Measurements from ENCODE around the gene TUBA8. TPM values are rescaled to one million over a fixed set of nuclear protein-coding genes. Genes with fewer than 3 reads are reported as not detected.

The TUBA8 gene
- total RNA-seq, 1 experiment from 2014 or later = 2.6 TPM

DNA sequence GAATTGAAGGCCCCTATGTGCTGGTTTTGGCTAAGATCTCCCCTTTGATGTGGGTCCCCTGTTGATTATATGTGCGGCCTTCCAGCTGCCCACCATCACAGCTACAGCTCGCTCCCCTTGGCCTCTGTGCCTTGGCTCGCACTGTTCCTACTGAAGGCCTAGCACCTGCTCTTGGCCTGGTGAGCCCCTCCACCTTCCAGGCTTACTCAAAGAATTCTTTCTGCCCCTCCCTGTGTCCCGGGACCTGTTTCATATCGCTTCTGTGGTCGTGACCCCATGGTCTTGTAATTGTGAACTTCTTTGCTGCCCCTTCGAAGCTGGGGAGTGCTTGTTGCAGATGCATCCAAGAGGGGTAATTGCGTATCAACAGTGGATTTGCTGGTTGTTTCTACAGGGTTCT is 20.3 kb upstream of the TUBA8 start:
- Mint-ChIP-seq H3K4me3 (ENCODE audit: low read depth, unreplicated experiment) (no peak overlapping the region), H3K9me3 (ENCODE audit: low read depth, unreplicated experiment) (no peaks in the 10 kb centered on the region), H3K36me3 (ENCODE audit: insufficient read depth, unreplicated experiment) (peaks cover 39% of the 10 kb centered on the region), H3K27me3 (ENCODE audit: unreplicated experiment) (no peaks in the 10 kb centered on the region), H3K27ac (ENCODE audit: unreplicated experiment) (no peak overlapping the region), H3K4me1 (ENCODE audit: low read depth, unreplicated experiment) (peaks cover 24% of the 10 kb centered on the region)
- no TSS peak for BruUV-seq (replicated peaks)
- TF ChIP-seq, protein P1, sequence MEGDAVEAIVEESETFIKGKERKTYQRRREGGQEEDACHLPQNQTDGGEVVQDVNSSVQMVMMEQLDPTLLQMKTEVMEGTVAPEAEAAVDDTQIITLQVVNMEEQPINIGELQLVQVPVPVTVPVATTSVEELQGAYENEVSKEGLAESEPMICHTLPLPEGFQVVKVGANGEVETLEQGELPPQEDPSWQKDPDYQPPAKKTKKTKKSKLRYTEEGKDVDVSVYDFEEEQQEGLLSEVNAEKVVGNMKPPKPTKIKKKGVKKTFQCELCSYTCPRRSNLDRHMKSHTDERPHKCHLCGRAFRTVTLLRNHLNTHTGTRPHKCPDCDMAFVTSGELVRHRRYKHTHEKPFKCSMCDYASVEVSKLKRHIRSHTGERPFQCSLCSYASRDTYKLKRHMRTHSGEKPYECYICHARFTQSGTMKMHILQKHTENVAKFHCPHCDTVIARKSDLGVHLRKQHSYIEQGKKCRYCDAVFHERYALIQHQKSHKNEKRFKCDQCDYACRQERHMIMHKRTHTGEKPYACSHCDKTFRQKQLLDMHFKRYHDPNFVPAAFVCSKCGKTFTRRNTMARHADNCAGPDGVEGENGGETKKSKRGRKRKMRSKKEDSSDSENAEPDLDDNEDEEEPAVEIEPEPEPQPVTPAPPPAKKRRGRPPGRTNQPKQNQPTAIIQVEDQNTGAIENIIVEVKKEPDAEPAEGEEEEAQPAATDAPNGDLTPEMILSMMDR (IDR thresholded peaks at IDR 0.05; ENCODE audit: unreplicated experiment) = no peak
- intact Hi-C loops (cut with micrococcal nuclease; ENCODE audit: unreplicated experiment) = no loop called here
- CTCF ChIA-PET = no interaction called here
- DNase-seq = no peak

DNA sequence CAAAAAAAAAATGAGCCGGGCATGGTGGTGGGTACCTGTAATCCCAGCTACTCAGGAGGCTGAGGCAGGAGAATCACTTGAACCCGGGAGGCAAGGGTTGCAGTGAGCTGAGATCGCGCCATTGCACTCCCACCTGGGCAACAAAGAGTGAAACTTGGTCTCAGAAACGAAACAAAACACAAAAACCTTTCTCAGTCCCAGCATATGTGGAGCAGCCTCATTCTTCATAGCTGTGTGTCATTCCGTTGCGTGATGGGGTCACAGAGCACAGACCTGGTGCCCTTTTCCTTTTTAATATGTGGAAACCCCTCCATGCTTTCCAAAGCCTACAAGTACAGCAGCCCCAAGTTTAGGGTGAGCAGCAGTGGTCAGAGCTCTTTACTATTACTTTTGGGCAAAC is 19.1 kb upstream of the TUBA8 start:
- no peaks in the 10 kb centered on the region for H3K27me3 Mint-ChIP-seq (ENCODE audit: unreplicated experiment)
- H3K36me3 Mint-ChIP-seq (ENCODE audit: insufficient read depth, unreplicated experiment) = peaks cover 34% of the 10 kb centered on the region
- H3K9me3 Mint-ChIP-seq (ENCODE audit: low read depth, unreplicated experiment) = no peaks in the 10 kb centered on the region
- DNase-seq = no peak
- TF ChIP-seq, protein P1 (IDR thresholded peaks at IDR 0.05; ENCODE audit: unreplicated experiment) = no peak
- peak overlapping the region; percentile 79 for H3K4me3 Mint-ChIP-seq (ENCODE audit: low read depth, unreplicated experiment)
- peak overlapping the region; percentile 77 for H3K27ac Mint-ChIP-seq (ENCODE audit: unreplicated experiment)
- intact Hi-C loops (cut with micrococcal nuclease; ENCODE audit: unreplicated experiment) = no loop called here
- peaks cover 24% of the 10 kb centered on the region for H3K4me1 Mint-ChIP-seq (ENCODE audit: low read depth, unreplicated experiment)
- BruUV-seq (replicated peaks) = no TSS peak
- CTCF ChIA-PET = interaction anchor here (1.0 to 1.2 kb wide), 3 partner anchors 14 to 58 kb away, joined by 3 to 4 read pairs (median 3); partner anchors contain the start of genes PEX26 and USP18

DNA sequence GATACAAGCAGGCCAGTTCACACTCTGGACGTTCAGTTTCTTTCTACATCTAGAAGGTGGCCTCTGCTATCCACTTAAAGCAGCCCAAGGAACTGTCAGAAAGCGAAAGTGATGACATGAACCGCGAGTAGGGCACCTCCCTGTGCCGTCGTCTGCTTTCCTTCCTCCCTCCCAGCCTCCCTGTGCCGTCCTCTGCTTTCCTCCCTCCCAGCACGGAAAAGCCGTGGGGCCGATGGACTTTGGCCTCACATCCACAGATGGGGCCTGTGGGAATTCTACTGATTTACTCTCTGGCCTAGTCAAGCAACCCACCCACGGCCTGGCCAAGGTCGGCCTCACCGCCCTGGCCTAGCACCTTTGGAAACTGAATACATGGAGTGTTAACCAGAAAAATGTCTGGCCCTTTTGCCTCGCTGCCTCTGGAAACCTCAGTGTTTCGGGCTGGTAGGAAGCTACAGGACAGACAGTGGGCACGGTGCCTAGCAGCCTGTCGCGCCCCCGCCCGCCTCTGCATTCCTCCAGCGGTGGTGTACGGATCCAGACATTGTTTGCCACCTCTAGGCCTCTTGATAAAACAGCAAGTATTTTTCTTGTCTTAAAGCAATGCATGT is 18.6 kb upstream of the TUBA8 start:
- Mint-ChIP-seq H3K36me3 (ENCODE audit: insufficient read depth, unreplicated experiment) (peaks cover 33% of the 10 kb centered on the region), H3K9me3 (ENCODE audit: low read depth, unreplicated experiment) (no peaks in the 10 kb centered on the region), H3K27me3 (ENCODE audit: unreplicated experiment) (no peaks in the 10 kb centered on the region), H3K27ac (ENCODE audit: unreplicated experiment) (peak overlapping the region; percentile 77), H3K4me3 (ENCODE audit: low read depth, unreplicated experiment) (peak overlapping the region; percentile 79), H3K4me1 (ENCODE audit: low read depth, unreplicated experiment) (peaks cover 24% of the 10 kb centered on the region)
- CTCF ChIA-PET = interaction anchor here (1.0 to 1.2 kb wide), 3 partner anchors 14 to 58 kb away, joined by 3 to 4 read pairs (median 3); partner anchors contain the start of genes PEX26 and USP18
- TF ChIP-seq, protein P1 (IDR thresholded peaks at IDR 0.05; ENCODE audit: unreplicated experiment) = no peak
- DNase-seq = peak; percentile 74
- BruUV-seq (replicated peaks) = no TSS peak
- intact Hi-C loops (cut with micrococcal nuclease; ENCODE audit: unreplicated experiment) = no loop called here

DNA sequence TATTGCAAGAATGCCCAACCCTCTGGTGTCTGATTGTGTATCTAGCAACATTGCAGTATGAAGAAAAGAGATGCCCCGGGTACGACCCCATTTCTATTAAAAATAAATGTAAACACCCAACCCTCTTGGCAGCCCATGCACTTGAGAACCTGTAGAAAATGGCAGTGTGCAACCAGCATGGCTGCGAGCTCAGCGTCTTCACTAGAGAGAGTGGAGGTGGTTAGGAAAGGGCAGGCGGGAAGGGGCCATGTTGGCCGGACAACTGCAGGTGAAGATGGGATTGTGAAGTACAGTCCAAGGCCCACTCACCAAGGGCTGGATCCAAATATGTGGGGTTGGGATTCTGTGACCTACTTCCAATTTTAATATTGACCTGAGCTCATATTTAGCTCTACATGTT is 16.9 kb upstream of the TUBA8 start:
- no peaks in the 10 kb centered on the region for H3K9me3 Mint-ChIP-seq (ENCODE audit: low read depth, unreplicated experiment)
- H3K4me1 Mint-ChIP-seq (ENCODE audit: low read depth, unreplicated experiment) = peaks cover 16% of the 10 kb centered on the region
- CTCF ChIA-PET = no interaction called here
- intact Hi-C loops (cut with micrococcal nuclease; ENCODE audit: unreplicated experiment) = no loop called here
- no peaks in the 10 kb centered on the region for H3K27me3 Mint-ChIP-seq (ENCODE audit: unreplicated experiment)
- TF ChIP-seq, protein P1 (IDR thresholded peaks at IDR 0.05; ENCODE audit: unreplicated experiment) = no peak
- no peak for DNase-seq
- no TSS peak for BruUV-seq (replicated peaks)
- no peak overlapping the region for H3K27ac Mint-ChIP-seq (ENCODE audit: unreplicated experiment)
- no peak overlapping the region for H3K4me3 Mint-ChIP-seq (ENCODE audit: low read depth, unreplicated experiment)
- H3K36me3 Mint-ChIP-seq (ENCODE audit: insufficient read depth, unreplicated experiment) = peaks cover 26% of the 10 kb centered on the region

All from Calu3 (cell line).